ENCODE measurements around the gene MACROD2.

DNA sequence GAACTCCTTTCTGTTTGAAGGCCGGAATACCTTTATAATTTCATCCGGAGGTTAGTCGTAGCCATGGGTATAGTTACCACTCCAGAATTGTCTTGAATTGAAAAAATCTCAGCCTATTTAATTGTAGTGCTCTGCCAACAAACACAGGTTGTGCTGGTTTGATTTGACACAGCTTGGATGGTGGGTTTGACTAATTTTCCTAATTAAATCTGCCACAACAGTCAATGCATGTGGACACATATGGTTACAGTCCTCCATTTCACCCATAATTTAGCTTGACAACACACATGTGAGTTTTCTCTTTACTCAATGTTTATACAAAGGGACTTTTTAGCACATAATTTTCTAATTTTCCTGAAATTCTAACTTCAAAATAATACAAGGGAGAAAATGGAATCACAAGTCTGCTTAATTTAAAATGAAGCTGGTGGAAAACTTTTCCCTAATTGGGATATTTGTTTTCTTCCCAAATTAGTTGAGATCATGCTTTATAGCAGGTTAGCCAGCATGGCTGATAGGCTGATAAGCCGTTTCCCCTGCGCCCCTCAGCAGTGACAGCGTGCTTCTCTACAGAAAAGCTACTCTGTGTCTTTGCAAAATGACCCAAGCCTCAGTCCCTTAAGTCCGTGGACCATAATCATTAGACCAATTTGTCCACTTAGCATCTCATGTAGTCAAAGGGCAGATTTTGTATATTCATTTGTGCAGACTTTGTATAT is 805.5 kb downstream of the MACROD2 start:
- no peak for TF ChIP-seq SIN3A (IDR thresholded peaks at IDR 0.05; ENCODE audit: borderline replicate concordance, insufficient read depth, low read length)
- no peak for TF ChIP-seq REST (IDR thresholded peaks at IDR 0.05; ENCODE audit: insufficient read depth in 1 of 2, low read depth in 2 of 2, low read length in 2 of 2)
- no peak for TF ChIP-seq POLR2AphosphoS5 (IDR thresholded peaks at IDR 0.05; ENCODE audit: low read depth, low read length)
